Astrocyte of the spinal cord (primary cell): ENCODE data around the gene NFATC1.

ENCODE experiments used
- DNase-seq: peaks from one replicate; pipeline ENCODE4 v3.0.0; 2011; ENCODE audit warnings: low read depth, low spot score
- H3K4me3 ChIP-seq: 2 replicates; pipeline ENCODE4 v1.5.1; 2011; ENCODE audit warnings: low read depth, mild to moderate bottlenecking, low read length, moderate library complexity
- CTCF ChIP-seq: IDR thresholded peaks from 2 replicates; pipeline ENCODE4 v1.5.1; 2012; ENCODE audit warnings: low read depth, mild to moderate bottlenecking, low read length, inconsistent platforms
- in situ Hi-C: cut with HindIII; loops from 2 replicates; pipeline ENCODE4 v1.10.0; 2017; ENCODE audit warnings: low sequenced_read_pairs

The NFATC1 gene

GRCh38 chr18:79554321-79554720 is 158.6 kb downstream of the NFATC1 start:
- no peak for TF ChIP-seq CTCF
- in situ Hi-C loops: no loop called here
- H3K4me3 ChIP-seq: no peak overlapping the region
- DNase-seq: no peak

GRCh38 chr18:79554945-79555645 is 159.4 kb downstream of the NFATC1 start:
- no peak for DNase-seq
- no peak overlapping the region for H3K4me3 ChIP-seq
- no peak for TF ChIP-seq CTCF
- in situ Hi-C loops: no loop called here

GRCh38 chr18:79555885-79556284 is 160.2 kb downstream of the NFATC1 start:
- DNase-seq: no peak
- in situ Hi-C loops: no loop called here
- H3K4me3 ChIP-seq: no peak overlapping the region
- no peak for TF ChIP-seq CTCF

- H3K4me3 ChIP-seq: no peak overlapping the region
- no peak for DNase-seq
- TF ChIP-seq CTCF: no peak
- in situ Hi-C loops: no loop called here
Measured at GRCh38 chr18:79556829-79557585, 161.3 kb downstream of the NFATC1 start.

GRCh38 chr18:79558196-79558932 is 162.6 kb downstream of the NFATC1 start:
- no peak for TF ChIP-seq CTCF
- DNase-seq: no peak
- no peak overlapping the region for H3K4me3 ChIP-seq
- in situ Hi-C loops: no loop called here

- no peak for TF ChIP-seq CTCF
- no peak for DNase-seq
- no peak overlapping the region for H3K4me3 ChIP-seq
- in situ Hi-C loops: no loop called here
Measured at GRCh38 chr18:79558933-79559416, 163.2 kb downstream of the NFATC1 start.
